ENCODE data around the gene JAZF1.

JAZF1 gene

GRCh38 chr7:27970350-27970749 lies 210.2 kb downstream of the JAZF1 start:
- Histone ChIP-seq H2AFZ (ENCODE audit: low read length, unreplicated experiment) (no peak overlapping the region), H3K27me3 (ENCODE audit: insufficient read depth, low read length) (no peaks in the 10 kb centered on the region), H3K27ac (ENCODE audit: low read depth, low read length) (no peak overlapping the region), H3K4me1 (ENCODE audit: control insufficient read depth, insufficient read depth, low read length, unreplicated experiment) (no peaks in the 10 kb centered on the region), H3K36me3 (ENCODE audit: insufficient read depth, low read length) (no peaks in the 10 kb centered on the region), H3K79me2 (ENCODE audit: control insufficient read depth, insufficient read depth, low read length, unreplicated experiment) (peaks cover 14% of the 10 kb centered on the region), H3K4me3 (ENCODE audit: low read depth, low read length) (no peak overlapping the region)

GRCh38 chr7:27969346-27969745 lies 211.2 kb downstream of the JAZF1 start:
- Histone ChIP-seq H3K27me3 (ENCODE audit: insufficient read depth, low read length) (no peaks in the 10 kb centered on the region), H3K36me3 (ENCODE audit: insufficient read depth, low read length) (no peaks in the 10 kb centered on the region), H3K4me1 (ENCODE audit: control insufficient read depth, insufficient read depth, low read length, unreplicated experiment) (no peaks in the 10 kb centered on the region), H3K79me2 (ENCODE audit: control insufficient read depth, insufficient read depth, low read length, unreplicated experiment) (peaks cover 13% of the 10 kb centered on the region), H3K27ac (ENCODE audit: low read depth, low read length) (no peak overlapping the region), H3K4me3 (ENCODE audit: low read depth, low read length) (no peak overlapping the region), H2AFZ (ENCODE audit: low read length, unreplicated experiment) (no peak overlapping the region)

GRCh38 chr7:27967639-27968038 lies 213.0 kb downstream of the JAZF1 start:
- H3K4me1 ChIP-seq (ENCODE audit: control insufficient read depth, insufficient read depth, low read length, unreplicated experiment): peaks cover 1% of the 10 kb centered on the region
- no peak overlapping the region for H2AFZ ChIP-seq (ENCODE audit: low read length, unreplicated experiment)
- H3K27ac ChIP-seq (ENCODE audit: low read depth, low read length): no peak overlapping the region
- H3K79me2 ChIP-seq (ENCODE audit: control insufficient read depth, insufficient read depth, low read length, unreplicated experiment): peaks cover 13% of the 10 kb centered on the region
- no peaks in the 10 kb centered on the region for H3K36me3 ChIP-seq (ENCODE audit: insufficient read depth, low read length)
- no peaks in the 10 kb centered on the region for H3K27me3 ChIP-seq (ENCODE audit: insufficient read depth, low read length)
- no peak overlapping the region for H3K4me3 ChIP-seq (ENCODE audit: low read depth, low read length)

GRCh38 chr7:27966219-27966780 lies 214.3 kb downstream of the JAZF1 start:
- H3K4me1 ChIP-seq (ENCODE audit: control insufficient read depth, insufficient read depth, low read length, unreplicated experiment): peaks cover 15% of the 10 kb centered on the region
- no peaks in the 10 kb centered on the region for H3K27me3 ChIP-seq (ENCODE audit: insufficient read depth, low read length)
- H3K79me2 ChIP-seq (ENCODE audit: control insufficient read depth, insufficient read depth, low read length, unreplicated experiment): peaks cover 10% of the 10 kb centered on the region
- no peak overlapping the region for H2AFZ ChIP-seq (ENCODE audit: low read length, unreplicated experiment)
- H3K4me3 ChIP-seq (ENCODE audit: low read depth, low read length): no peak overlapping the region
- H3K27ac ChIP-seq (ENCODE audit: low read depth, low read length): no peak overlapping the region
- H3K36me3 ChIP-seq (ENCODE audit: insufficient read depth, low read length): no peaks in the 10 kb centered on the region

GRCh38 chr7:27965650-27966049 lies 214.9 kb downstream of the JAZF1 start:
- Histone ChIP-seq H3K79me2 (ENCODE audit: control insufficient read depth, insufficient read depth, low read length, unreplicated experiment) (peaks cover 10% of the 10 kb centered on the region), H3K27ac (ENCODE audit: low read depth, low read length) (no peak overlapping the region), H3K27me3 (ENCODE audit: insufficient read depth, low read length) (no peaks in the 10 kb centered on the region), H3K36me3 (ENCODE audit: insufficient read depth, low read length) (no peaks in the 10 kb centered on the region), H3K4me3 (ENCODE audit: low read depth, low read length) (no peak overlapping the region), H3K4me1 (ENCODE audit: control insufficient read depth, insufficient read depth, low read length, unreplicated experiment) (peaks cover 16% of the 10 kb centered on the region), H2AFZ (ENCODE audit: low read length, unreplicated experiment) (no peak overlapping the region)

GRCh38 chr7:27964820-27965219 lies 215.8 kb downstream of the JAZF1 start:
- Histone ChIP-seq H3K27me3 (ENCODE audit: insufficient read depth, low read length) (no peaks in the 10 kb centered on the region), H3K79me2 (ENCODE audit: control insufficient read depth, insufficient read depth, low read length, unreplicated experiment) (peaks cover 9% of the 10 kb centered on the region), H3K4me3 (ENCODE audit: low read depth, low read length) (no peak overlapping the region), H3K27ac (ENCODE audit: low read depth, low read length) (no peak overlapping the region), H2AFZ (ENCODE audit: low read length, unreplicated experiment) (no peak overlapping the region), H3K36me3 (ENCODE audit: insufficient read depth, low read length) (no peaks in the 10 kb centered on the region), H3K4me1 (ENCODE audit: control insufficient read depth, insufficient read depth, low read length, unreplicated experiment) (peaks cover 16% of the 10 kb centered on the region)

- H3K79me2 ChIP-seq (ENCODE audit: control insufficient read depth, insufficient read depth, low read length, unreplicated experiment): peaks cover 2% of the 10 kb centered on the region
- no peak overlapping the region for H3K27ac ChIP-seq (ENCODE audit: low read depth, low read length)
- H3K27me3 ChIP-seq (ENCODE audit: insufficient read depth, low read length): no peaks in the 10 kb centered on the region
- H3K4me3 ChIP-seq (ENCODE audit: low read depth, low read length): no peak overlapping the region
- peaks cover 16% of the 10 kb centered on the region for H3K4me1 ChIP-seq (ENCODE audit: control insufficient read depth, insufficient read depth, low read length, unreplicated experiment)
- H2AFZ ChIP-seq (ENCODE audit: low read length, unreplicated experiment): no peak overlapping the region
- no peaks in the 10 kb centered on the region for H3K36me3 ChIP-seq (ENCODE audit: insufficient read depth, low read length)
Measured at GRCh38 chr7:27963056-27963455, 217.5 kb downstream of the JAZF1 start.

- Histone ChIP-seq H3K4me3 (ENCODE audit: low read depth, low read length) (no peak overlapping the region), H3K79me2 (ENCODE audit: control insufficient read depth, insufficient read depth, low read length, unreplicated experiment) (peaks cover 2% of the 10 kb centered on the region), H3K4me1 (ENCODE audit: control insufficient read depth, insufficient read depth, low read length, unreplicated experiment) (peaks cover 16% of the 10 kb centered on the region), H2AFZ (ENCODE audit: low read length, unreplicated experiment) (no peak overlapping the region), H3K36me3 (ENCODE audit: insufficient read depth, low read length) (no peaks in the 10 kb centered on the region), H3K27ac (ENCODE audit: low read depth, low read length) (no peak overlapping the region), H3K27me3 (ENCODE audit: insufficient read depth, low read length) (no peaks in the 10 kb centered on the region)
Measured at GRCh38 chr7:27962273-27962672, 218.3 kb downstream of the JAZF1 start.

- H3K27ac ChIP-seq (ENCODE audit: low read depth, low read length): no peak overlapping the region
- no peaks in the 10 kb centered on the region for H3K36me3 ChIP-seq (ENCODE audit: insufficient read depth, low read length)
- no peak overlapping the region for H3K4me3 ChIP-seq (ENCODE audit: low read depth, low read length)
- H3K27me3 ChIP-seq (ENCODE audit: insufficient read depth, low read length): no peaks in the 10 kb centered on the region
- peaks cover 2% of the 10 kb centered on the region for H3K79me2 ChIP-seq (ENCODE audit: control insufficient read depth, insufficient read depth, low read length, unreplicated experiment)
- peaks cover 16% of the 10 kb centered on the region for H3K4me1 ChIP-seq (ENCODE audit: control insufficient read depth, insufficient read depth, low read length, unreplicated experiment)
- no peak overlapping the region for H2AFZ ChIP-seq (ENCODE audit: low read length, unreplicated experiment)
Measured at GRCh38 chr7:27961255-27961654, 219.3 kb downstream of the JAZF1 start.

GRCh38 chr7:27960415-27960814 lies 220.2 kb downstream of the JAZF1 start:
- H3K36me3 ChIP-seq (ENCODE audit: insufficient read depth, low read length): no peaks in the 10 kb centered on the region
- H3K27ac ChIP-seq (ENCODE audit: low read depth, low read length): no peak overlapping the region
- no peak overlapping the region for H2AFZ ChIP-seq (ENCODE audit: low read length, unreplicated experiment)
- H3K79me2 ChIP-seq (ENCODE audit: control insufficient read depth, insufficient read depth, low read length, unreplicated experiment): peaks cover 2% of the 10 kb centered on the region
- H3K4me1 ChIP-seq (ENCODE audit: control insufficient read depth, insufficient read depth, low read length, unreplicated experiment): peaks cover 16% of the 10 kb centered on the region
- no peak overlapping the region for H3K4me3 ChIP-seq (ENCODE audit: low read depth, low read length)
- no peaks in the 10 kb centered on the region for H3K27me3 ChIP-seq (ENCODE audit: insufficient read depth, low read length)

- Histone ChIP-seq H3K27me3 (ENCODE audit: insufficient read depth, low read length) (no peaks in the 10 kb centered on the region), H3K36me3 (ENCODE audit: insufficient read depth, low read length) (no peaks in the 10 kb centered on the region), H3K4me3 (ENCODE audit: low read depth, low read length) (no peak overlapping the region), H3K27ac (ENCODE audit: low read depth, low read length) (no peak overlapping the region), H2AFZ (ENCODE audit: low read length, unreplicated experiment) (no peak overlapping the region), H3K79me2 (ENCODE audit: control insufficient read depth, insufficient read depth, low read length, unreplicated experiment) (peaks cover 2% of the 10 kb centered on the region), H3K4me1 (ENCODE audit: control insufficient read depth, insufficient read depth, low read length, unreplicated experiment) (peaks cover 16% of the 10 kb centered on the region)
Measured at GRCh38 chr7:27958933-27959548, 221.6 kb downstream of the JAZF1 start.
